Measurements from ENCODE around the gene CIB4.

DNA sequence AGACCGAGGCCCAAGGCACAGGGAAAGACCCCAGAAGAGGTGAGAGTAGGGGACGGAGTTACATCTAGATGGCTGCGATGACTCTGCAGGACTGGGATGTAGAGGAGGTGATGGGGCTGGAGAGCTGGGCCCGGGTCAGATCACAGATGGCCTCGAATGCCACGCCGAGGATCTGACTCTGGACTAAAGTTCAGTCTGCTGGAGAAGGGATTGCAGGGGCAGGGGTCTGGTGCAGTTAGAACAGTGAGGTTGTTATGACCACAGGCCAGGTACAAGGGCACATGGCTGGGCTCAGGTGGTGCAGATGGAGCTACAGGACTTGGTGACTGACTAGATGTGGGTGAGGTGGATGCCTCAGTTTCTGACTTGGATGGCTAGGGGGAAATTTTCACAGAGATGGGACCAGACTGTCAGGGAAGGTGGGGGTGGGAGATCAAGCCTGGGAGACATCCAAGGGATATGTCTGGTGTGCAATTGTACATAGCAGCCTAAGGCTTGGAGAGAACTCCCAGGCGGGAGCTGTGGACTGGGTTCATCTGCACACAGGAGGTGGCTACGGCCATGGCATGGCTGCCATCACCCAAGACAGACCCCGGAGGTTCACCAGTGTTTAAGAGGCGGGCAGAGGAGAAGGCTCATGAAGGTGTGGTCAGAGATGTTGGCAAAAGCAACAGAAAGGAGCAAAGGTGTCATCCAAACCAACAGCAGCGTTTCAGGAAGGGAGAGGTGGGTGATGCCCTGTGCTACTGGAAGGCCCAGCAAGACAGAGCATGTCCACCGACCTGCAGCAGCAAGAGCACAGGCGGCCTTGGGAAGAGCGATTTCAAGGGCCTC is 66.9 kb downstream of the CIB4 start:
- TF ChIP-seq TAF1 (IDR thresholded peaks at IDR 0.05; ENCODE audit: borderline replicate concordance, insufficient read depth, low read length) (no peak), POLR2AphosphoS5 (IDR thresholded peaks at IDR 0.05; ENCODE audit: low read depth, low read length) (no peak), SIN3A (IDR thresholded peaks at IDR 0.05; ENCODE audit: borderline replicate concordance, insufficient read depth, low read length) (no peak), FOXP2 (optimal IDR thresholded peaks at IDR 0.05; ENCODE audit: borderline replicate concordance, extremely low read depth, extremely low read length, insufficient read depth) (no peak)
- TF ChIP-seq, protein P1, sequence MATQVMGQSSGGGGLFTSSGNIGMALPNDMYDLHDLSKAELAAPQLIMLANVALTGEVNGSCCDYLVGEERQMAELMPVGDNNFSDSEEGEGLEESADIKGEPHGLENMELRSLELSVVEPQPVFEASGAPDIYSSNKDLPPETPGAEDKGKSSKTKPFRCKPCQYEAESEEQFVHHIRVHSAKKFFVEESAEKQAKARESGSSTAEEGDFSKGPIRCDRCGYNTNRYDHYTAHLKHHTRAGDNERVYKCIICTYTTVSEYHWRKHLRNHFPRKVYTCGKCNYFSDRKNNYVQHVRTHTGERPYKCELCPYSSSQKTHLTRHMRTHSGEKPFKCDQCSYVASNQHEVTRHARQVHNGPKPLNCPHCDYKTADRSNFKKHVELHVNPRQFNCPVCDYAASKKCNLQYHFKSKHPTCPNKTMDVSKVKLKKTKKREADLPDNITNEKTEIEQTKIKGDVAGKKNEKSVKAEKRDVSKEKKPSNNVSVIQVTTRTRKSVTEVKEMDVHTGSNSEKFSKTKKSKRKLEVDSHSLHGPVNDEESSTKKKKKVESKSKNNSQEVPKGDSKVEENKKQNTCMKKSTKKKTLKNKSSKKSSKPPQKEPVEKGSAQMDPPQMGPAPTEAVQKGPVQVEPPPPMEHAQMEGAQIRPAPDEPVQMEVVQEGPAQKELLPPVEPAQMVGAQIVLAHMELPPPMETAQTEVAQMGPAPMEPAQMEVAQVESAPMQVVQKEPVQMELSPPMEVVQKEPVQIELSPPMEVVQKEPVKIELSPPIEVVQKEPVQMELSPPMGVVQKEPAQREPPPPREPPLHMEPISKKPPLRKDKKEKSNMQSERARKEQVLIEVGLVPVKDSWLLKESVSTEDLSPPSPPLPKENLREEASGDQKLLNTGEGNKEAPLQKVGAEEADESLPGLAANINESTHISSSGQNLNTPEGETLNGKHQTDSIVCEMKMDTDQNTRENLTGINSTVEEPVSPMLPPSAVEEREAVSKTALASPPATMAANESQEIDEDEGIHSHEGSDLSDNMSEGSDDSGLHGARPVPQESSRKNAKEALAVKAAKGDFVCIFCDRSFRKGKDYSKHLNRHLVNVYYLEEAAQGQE (IDR thresholded peaks at IDR 0.05; ENCODE audit: insufficient read depth in 1 of 2, low read depth in 2 of 2, low read length in 2 of 2): no peak
